ENCODE results near the gene TXNRD2. TPM values are rescaled to one million over a fixed set of nuclear protein-coding genes. Genes with fewer than 3 reads are reported as not detected.

Gene TXNRD2
- total RNA-seq, 1 experiment from 2014 or later: 19.7 TPM

DNA sequence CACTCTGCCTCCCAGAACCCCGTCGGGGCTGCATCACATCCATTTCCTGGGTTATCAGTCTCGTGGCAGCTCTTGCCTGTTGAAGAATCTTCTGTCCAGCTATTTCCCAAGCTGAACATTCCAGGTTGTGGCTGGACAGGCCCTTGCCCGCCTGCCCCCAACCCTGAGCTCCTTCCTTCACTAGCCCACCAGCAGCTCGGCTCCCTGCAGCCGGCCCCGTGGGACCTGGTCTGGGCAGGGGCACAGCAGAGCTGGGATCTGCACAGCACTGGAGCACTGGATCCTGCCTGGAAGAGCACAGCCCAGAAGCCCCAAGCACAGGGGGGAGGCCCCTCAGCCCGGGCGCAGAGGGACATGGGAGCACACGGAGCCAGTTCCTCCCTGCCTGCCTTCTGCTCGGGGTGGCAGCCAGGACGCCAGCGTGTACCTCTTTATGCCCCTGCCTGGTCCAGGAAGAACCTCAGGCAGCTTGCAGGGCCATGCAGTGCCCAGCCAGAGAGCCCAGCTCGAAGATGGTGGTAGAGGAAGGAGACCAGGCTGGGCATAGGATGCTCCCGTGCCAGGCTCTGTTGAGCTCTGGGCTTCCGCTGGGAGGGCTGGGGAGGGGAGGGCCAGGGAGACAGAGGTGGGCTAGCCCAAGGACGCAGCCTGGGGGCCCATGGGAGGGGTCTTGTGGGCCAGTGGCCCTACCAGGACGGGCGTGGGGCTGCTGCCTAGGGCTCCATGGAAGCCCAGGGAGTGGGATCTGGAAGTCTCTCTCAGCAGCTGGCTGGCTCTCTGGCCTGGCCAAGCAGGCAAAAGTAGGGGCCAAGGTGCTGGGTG is 70.4 kb downstream of the TXNRD2 start:
- H3K36me3 ChIP-seq (ENCODE audit: control insufficient read depth in 1 of 2, insufficient read depth in 2 of 2, low read length in 2 of 2): no peaks in the 10 kb centered on the region
- no peak overlapping the region for H3K27ac ChIP-seq (ENCODE audit: low read depth, low read length)
- TF ChIP-seq, protein P1, sequence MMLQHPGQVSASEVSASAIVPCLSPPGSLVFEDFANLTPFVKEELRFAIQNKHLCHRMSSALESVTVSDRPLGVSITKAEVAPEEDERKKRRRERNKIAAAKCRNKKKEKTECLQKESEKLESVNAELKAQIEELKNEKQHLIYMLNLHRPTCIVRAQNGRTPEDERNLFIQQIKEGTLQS (IDR thresholded peaks at IDR 0.05): no peak
- TF ChIP-seq ZBTB33 (IDR thresholded peaks at IDR 0.05; ENCODE audit: extremely low read depth, insufficient replicate concordance, low read length) (no peak), SRF (IDR thresholded peaks at IDR 0.05; ENCODE audit: low read depth) (no peak), ZNF274 (IDR thresholded peaks at IDR 0.05; ENCODE audit: low read depth, low read length) (no peak)
- no peaks in the 10 kb centered on the region for H3K79me2 ChIP-seq (ENCODE audit: insufficient read depth, low read length)
- ATAC-seq: no peak
- H3K4me3 ChIP-seq (replicated peaks in 1 of 2; ENCODE audit: low read depth in 1 of 2, low read length in 2 of 2): no peak overlapping the region
- ChIA-PET RAD21 (ENCODE audit: low non-redundant PET in 1 of 2, low total read pairs in 2 of 2, uncharacterized antibody in 2 of 2, unreplicated experiment in 2 of 2) (no interaction called here), CTCF (no interaction called here), POLR2A (interaction anchor here (1.0 kb wide), 1 partner anchor 16 kb away, joined by 3 read pairs; no protein-coding TSS in a partner anchor)
- no peaks in the 10 kb centered on the region for H3K27me3 ChIP-seq (ENCODE audit: insufficient read depth, low read length)
- no peak for DNase-seq (ENCODE audit: low read depth, low spot score)
- intact Hi-C loops (cut with micrococcal nuclease): no loop called here
- H3K4me1 ChIP-seq (ENCODE audit: control insufficient read depth in 1 of 2, insufficient read depth in 2 of 2, low read length in 2 of 2): no peaks in the 10 kb centered on the region
- H4K20me1 ChIP-seq (ENCODE audit: insufficient read depth): no peaks in the 10 kb centered on the region
- H3K4me2 ChIP-seq (ENCODE audit: low read length): no peak overlapping the region
- no peaks in the 10 kb centered on the region for H3K9me3 ChIP-seq (ENCODE audit: control insufficient read depth in 1 of 2, insufficient read depth in 1 of 2, low read depth in 1 of 2, low read length in 2 of 2)
- H2AFZ ChIP-seq (ENCODE audit: low read depth, low read length, poor library complexity, severe bottlenecking): no peak overlapping the region
- H3K9ac ChIP-seq (ENCODE audit: low read length): no peak overlapping the region
- no TSS peak for BruUV-seq (replicated peaks)
- no peaks in the 10 kb centered on the region for H3K9me2 ChIP-seq (ENCODE audit: insufficient read depth)

All from HCT116 (cell line).